Right lobe of liver (tissue), 6 donors: ENCODE data around the gene MSRB1. TPM values are rescaled to one million over a fixed set of nuclear protein-coding genes. Genes with fewer than 3 reads are reported as not detected.
"Not testable (repeated sequence)": the region's sequence is repeated elsewhere in the genome, so short reads cannot be mapped to it uniquely, and the experiment has no call there.

ENCODE experiments used
- ATAC-seq, 4 donors: fragments of 200-7000 bp; cut with Tn5 transposase; one replicate each; pipeline ENCODE4 v1.9.1; 2020; ENCODE audit warnings: mild to moderate bottlenecking in 4 of 4, moderate library complexity in 4 of 4
- DNase-seq, 3 donors: peaks; one replicate each; pipeline ENCODE4 v3.0.0-alpha.2; 2020
- H3K27ac ChIP-seq, 3 donors: fragments of 200-600 bp; one replicate each; pipeline ENCODE4 v1.8.0; 2022
- H3K27me3 ChIP-seq, 2 donors: fragments of 200-600 bp; one replicate each; pipeline ENCODE4 v1.8.0; 2022
- H3K36me3 ChIP-seq, 4 donors: fragments of 200-600 bp; sonication (generic) in 1 of 4; one replicate each; pipeline versions ENCODE4 v1.5.1 to v1.8.0; 2017 to 2022; ENCODE audit warnings: control low read depth in 1 of 4
- H3K4me1 ChIP-seq, 4 donors: fragments of 200-600 bp; sonication (generic) in 1 of 4; one replicate each; pipeline versions ENCODE4 v1.5.1 to v1.8.0; 2017 to 2022; ENCODE audit warnings: control low read depth in 1 of 4
- H3K4me3 ChIP-seq, 3 donors: fragments of 200-600 bp; one replicate each; pipeline ENCODE4 v1.8.0; 2022
- H3K9me3 ChIP-seq, 4 donors: fragments of 200-600 bp; sonication (generic) in 1 of 4; one replicate each; pipeline versions ENCODE4 v1.5.1 to v1.8.0; 2017 to 2022; ENCODE audit warnings: control low read depth in 1 of 4
- CTCF ChIP-seq, 4 donors: fragments of 200-600 bp in 3 of 4; fragments of 450-650 bp in 1 of 4; IDR thresholded peaks; one replicate each; pipeline versions ENCODE4 v1.5.1 to v1.8.0; 2016 to 2022; ENCODE audit warnings: antibody characterized with exemption in 4 of 4, mild to moderate bottlenecking in 2 of 4
- POLR2A ChIP-seq: fragments of 450-650 bp; IDR thresholded peaks from one replicate; pipeline ENCODE4 v1.6.1; 2017; ENCODE audit warnings: antibody characterized with exemption, mild to moderate bottlenecking
- WGBS: methylation state at CpG from one replicate; pipeline ENCODE4 v1.1.6; 2018; ENCODE audit warnings: low coverage, low lambda C conversion rate; ENCODE audit not compliant: insufficient coverage; ENCODE audit errors: missing lambda C conversion rate; 5-methylcytosine and 5-hydroxymethylcytosine counted together
- intact Hi-C, 2 donors: fragments of 100-400 bp; cut with DNase I; formaldehyde crosslinking; loops; one replicate each; pipeline versions ENCODE4 v1.11.2 to v1.14.1; 2022
- total RNA-seq, 6 experiments: library from RNA; depleted of rRNA in 2 of 6; stranded (reverse); fragments of >200 nt in 2 of 6; fragmentation: NEBNext Ultra II Directional in 3 of 6; extraction: Animal tissue kit (Norgen Biotek cat#: 25700) in 3 of 6; gene quantifications; one replicate each; pipeline versions ENCODE4 v1.1.0 to v1.2.4, GENCODE V29; 2016 to 2023
- donor health status: DM: no; HTN: yes; CAD: no.
- donor health status: DM: no; HTN: no; CAD: no.
- donor health status: DM: no; HTN: no; CAD: no.
- donor health status: DM: no; HTN: yes; CAD: no.
- donor health status: DM: no; HTN: yes; CAD: no.

MSRB1 gene
- total RNA-seq, 6 experiments from 2014 or later: 63.4 to 121 (median 98.5) TPM

GRCh38 chr16:1965396-1966001 is 22.5 kb upstream of the MSRB1 start:
- DNase-seq: no peak
- H3K4me1 ChIP-seq: peaks cover 0 to 18% (median 2%) of the 10 kb centered on the region in 4 donors
- TF ChIP-seq CTCF (IDR thresholded peaks at IDR 0.05) (no peak), POLR2A (no peak)
- H3K27ac ChIP-seq: peak overlapping the region; percentile 82 to 88 (median 83)
- intact Hi-C loops: no loop called here
- H3K36me3 ChIP-seq: peaks cover 0 to 28% (median 4%) of the 10 kb centered on the region in 4 donors
- WGBS: 6% methylated on average over 11 of the region's 24 CpGs
- no peaks in the 10 kb centered on the region for H3K27me3 ChIP-seq
- peak overlapping the region; percentile 76 to 100 (median 84) for H3K4me3 ChIP-seq
- ATAC-seq: no peak
- no peaks in the 10 kb centered on the region for H3K9me3 ChIP-seq

- intact Hi-C loops: no loop called here
- WGBS: 0% methylated on average over 48 of the region's 97 CpGs
- DNase-seq (peak; percentile 99 to 100 (median 99)), ATAC-seq (peak; percentile 95 to 96 (median 96))
- peak within 1 kb of the TSS; percentile 76 to 100 (median 84) for H3K4me3 ChIP-seq
- peaks cover 0 to 21% (median 2%) of the 10 kb centered on the region in 4 donors for H3K4me1 ChIP-seq
- peaks cover 0 to 28% (median 4%) of the 10 kb centered on the region in 4 donors for H3K36me3 ChIP-seq
- peak within 1 kb of the TSS; percentile 82 to 88 (median 83) for H3K27ac ChIP-seq
- no peaks in the 10 kb centered on the region for H3K9me3 ChIP-seq
- no peaks in the 10 kb centered on the region for H3K27me3 ChIP-seq
- TF ChIP-seq POLR2A (peak; percentile 93), CTCF (IDR thresholded peaks at IDR 0.05) (no peak)
Observed at GRCh38 chr16:1964506-1965395, 21.8 kb upstream of the MSRB1 start, which contains the start of gene RPS2. RPS2 (minus strand) TSS chr16:1964826; CDS start chr16:1964625, 201 bp downstream.

- DNase-seq (no peak), ATAC-seq (peak in 2 of 4 donors; percentile 21 to 49)
- H3K4me1 ChIP-seq: peaks cover 0 to 23% (median 2%) of the 10 kb centered on the region in 4 donors
- no peaks in the 10 kb centered on the region for H3K9me3 ChIP-seq
- H3K27me3 ChIP-seq: no peaks in the 10 kb centered on the region
- peak overlapping the region; percentile 82 to 88 (median 83) for H3K27ac ChIP-seq
- peak overlapping the region; percentile 76 to 100 (median 84) for H3K4me3 ChIP-seq
- WGBS: 36% methylated on average over 22 of the region's 44 CpGs
- intact Hi-C loops: no loop called here
- TF ChIP-seq POLR2A (no peak), CTCF (IDR thresholded peaks at IDR 0.05) (peak in 2 of 4 donors; percentile 3 to 35)
- H3K36me3 ChIP-seq: peaks cover 0 to 28% (median 4%) of the 10 kb centered on the region in 4 donors
Observed at GRCh38 chr16:1963806-1964505, 21.0 kb upstream of the MSRB1 start.

GRCh38 chr16:1962161-1963153 is 19.5 kb upstream of the MSRB1 start:
- 86% methylated on average over 8 of the region's 37 CpGs for WGBS
- H3K9me3 ChIP-seq, ATAC-seq, H3K27me3 ChIP-seq, intact Hi-C loops, DNase-seq, H3K27ac ChIP-seq, H3K4me3 ChIP-seq: not testable (repeated sequence)
- peaks cover 0 to 27% (median 4%) of the 10 kb centered on the region in 4 donors for H3K4me1 ChIP-seq
- peaks cover 0 to 28% (median 4%) of the 10 kb centered on the region in 4 donors for H3K36me3 ChIP-seq
